Activated T-cell treated with anti-CD3 and anti-CD28 coated beads, Interleukin-2, amount 50 U/mL, for 4 hours (primary cell): ENCODE results near the gene MRPS5. TPM values are rescaled to one million over a fixed set of nuclear protein-coding genes. Genes with fewer than 3 reads are reported as not detected.

Experiments
- ATAC-seq, 2 donors: fragments of 200-7000 bp; cut with Tn5 transposase; one replicate each; pipeline ENCODE4 v1.10.0; 2021
- DNase-seq: peaks from one replicate; pipeline ENCODE4 v3.0.0-alpha.2; 2020
- H3K27me3 Mint-ChIP-seq: one replicate; pipeline ENCODE4 v1.8.0; 2021; ENCODE audit warnings: low read depth, mixed read lengths
- H3K36me3 Mint-ChIP-seq: one replicate; pipeline ENCODE4 v1.8.0; 2022; ENCODE audit warnings: mixed read lengths; ENCODE audit not compliant: insufficient read depth
- H3K4me1 Mint-ChIP-seq: one replicate; pipeline ENCODE4 v1.8.0; 2021; ENCODE audit warnings: low read depth, mixed read lengths
- H3K4me3 Mint-ChIP-seq: one replicate; pipeline ENCODE4 v1.8.0; 2021; ENCODE audit warnings: mild to moderate bottlenecking, moderate library complexity, mixed read lengths
- H3K9me3 Mint-ChIP-seq: one replicate; pipeline ENCODE4 v1.8.0; 2021; ENCODE audit warnings: mixed read lengths
- total RNA-seq, 3 donors: library from RNA; stranded (reverse); gene quantifications; one replicate each; pipeline ENCODE4 v1.2.1, GENCODE V29; 2021

MRPS5 gene
- total RNA-seq, 3 donors from 2014 or later = 67.4 to 71.8 (median 70.2) TPM

DNA sequence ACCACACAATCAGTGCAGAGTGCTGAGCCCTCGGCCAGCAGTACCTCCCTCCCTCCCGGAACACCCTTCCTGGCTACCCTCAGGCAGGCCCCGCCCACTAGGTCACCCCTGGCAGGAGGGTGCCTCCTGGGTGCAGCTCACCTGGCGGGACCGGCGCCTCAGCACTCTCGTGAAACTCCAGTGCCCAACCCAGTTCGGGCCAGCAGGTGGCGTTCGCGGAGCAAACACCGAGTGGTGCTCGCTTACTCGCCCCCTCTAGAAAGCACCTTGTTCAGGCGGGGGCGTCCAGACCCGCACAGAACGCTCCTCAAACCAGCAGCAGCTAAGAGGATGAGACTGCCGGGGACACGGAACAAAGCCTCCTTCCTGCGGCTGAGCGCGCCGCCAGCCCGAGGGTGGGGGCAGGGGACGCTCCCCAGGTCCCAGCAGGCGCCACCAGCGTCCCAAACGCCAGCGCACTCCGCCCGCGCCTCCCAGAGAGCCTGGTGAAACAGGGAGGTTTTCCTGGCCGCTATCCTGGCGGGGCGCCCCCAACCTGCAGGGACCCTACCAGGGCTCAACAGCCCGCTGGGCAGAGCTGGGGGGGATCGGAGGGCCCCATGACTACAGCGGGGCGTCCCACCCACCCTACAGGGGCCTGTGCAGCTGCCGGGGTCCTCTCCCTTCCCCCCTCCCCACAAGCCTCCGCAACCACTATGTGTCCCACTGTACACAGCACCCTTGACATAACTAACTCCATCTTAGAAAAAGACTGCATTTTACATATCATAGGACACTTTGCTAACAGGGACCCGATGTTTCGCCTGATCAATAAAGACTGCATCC is 44.7 kb downstream of the MRPS5 start:
- Mint-ChIP-seq H3K4me3 (peak overlapping the region; percentile 75), H3K4me1 (peaks cover 62% of the 10 kb centered on the region), H3K9me3 (peaks cover under 1% of the 10 kb centered on the region), H3K27me3 (no peaks in the 10 kb centered on the region), H3K36me3 (no peaks in the 10 kb centered on the region)
- DNase-seq (peak; percentile 91), ATAC-seq (peak; percentile 78 to 81)

DNA sequence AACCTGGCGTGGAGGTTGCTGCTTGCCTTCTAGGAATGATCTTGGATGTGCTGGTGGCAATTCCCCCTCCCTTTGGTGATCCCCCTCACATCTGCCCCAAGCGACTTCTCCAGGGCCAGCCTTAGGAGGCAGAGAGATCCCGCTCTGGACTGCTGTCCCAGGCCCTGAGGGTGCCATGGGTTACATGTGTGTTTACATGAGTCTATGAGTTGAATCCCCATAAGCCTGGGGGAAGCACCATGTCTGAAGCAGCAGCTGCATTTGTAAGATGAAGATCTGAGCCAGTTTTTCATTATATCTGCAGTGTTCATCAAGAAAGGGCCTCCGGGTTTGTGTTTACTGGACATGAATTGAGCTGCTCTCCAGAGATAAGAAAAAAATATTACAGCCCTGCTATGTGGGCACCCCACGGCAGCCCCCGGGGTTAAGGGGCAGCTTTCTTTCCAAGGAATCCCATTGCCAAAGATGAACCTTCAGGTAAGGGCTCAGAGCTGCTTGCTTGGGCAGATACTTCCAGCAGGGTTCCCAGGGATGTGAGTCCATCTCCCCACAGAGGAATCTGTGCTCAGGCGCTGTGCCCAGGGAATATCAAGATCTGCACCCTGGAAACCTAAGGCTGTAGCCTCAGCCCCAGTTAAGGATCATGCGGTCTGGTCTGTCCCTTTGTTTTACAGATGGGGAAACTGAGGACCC is 46.0 kb downstream of the MRPS5 start:
- Mint-ChIP-seq H3K36me3 (no peaks in the 10 kb centered on the region), H3K27me3 (no peaks in the 10 kb centered on the region), H3K4me3 (peak overlapping the region; percentile 54), H3K9me3 (peaks cover 5% of the 10 kb centered on the region), H3K4me1 (peaks cover 62% of the 10 kb centered on the region)
- no peak for DNase-seq
- no peak for ATAC-seq

DNA sequence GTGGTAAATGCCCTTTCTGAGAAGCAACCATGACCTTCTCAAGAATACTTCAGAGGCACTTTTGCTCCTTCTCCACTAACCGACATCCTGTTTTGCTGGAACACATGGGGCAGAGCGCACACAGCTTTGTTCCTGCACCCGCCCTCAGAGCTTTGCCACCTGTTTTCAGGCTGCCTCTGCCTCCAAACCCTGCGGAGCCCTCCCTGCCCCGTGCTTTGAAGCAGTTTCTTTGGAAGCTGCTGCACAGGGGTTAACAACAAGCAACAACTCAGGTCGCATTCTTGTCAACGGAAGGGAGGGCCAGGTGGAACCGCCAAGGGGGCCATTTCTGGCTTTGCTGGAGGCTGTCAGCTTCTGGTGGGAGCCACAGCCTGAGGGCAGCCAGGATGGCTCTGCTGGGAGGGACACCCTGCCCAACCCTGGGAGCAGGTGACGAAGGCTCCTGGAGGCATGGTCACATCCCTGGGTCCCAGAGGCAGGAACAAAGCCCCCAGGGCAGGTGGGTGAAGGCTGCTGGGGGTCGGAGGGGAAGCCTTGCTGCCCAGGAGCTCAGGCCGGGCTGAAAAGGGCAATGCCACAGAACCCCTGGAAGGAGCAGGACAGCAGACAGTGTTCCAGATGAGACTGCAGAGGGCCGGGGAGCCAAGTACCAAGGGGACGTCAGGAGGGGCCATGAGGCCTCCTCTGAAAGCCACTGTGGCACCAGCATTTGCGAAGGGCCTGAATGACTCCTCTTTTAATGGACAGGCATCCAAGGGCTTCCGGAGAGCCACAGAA is 46.8 kb downstream of the MRPS5 start:
- Mint-ChIP-seq H3K27me3 (no peaks in the 10 kb centered on the region), H3K9me3 (peaks cover 5% of the 10 kb centered on the region), H3K4me3 (peak overlapping the region; percentile 54), H3K36me3 (no peaks in the 10 kb centered on the region), H3K4me1 (peaks cover 59% of the 10 kb centered on the region)
- ATAC-seq = peak; percentile 61 to 65
- peak; percentile 62 for DNase-seq

DNA sequence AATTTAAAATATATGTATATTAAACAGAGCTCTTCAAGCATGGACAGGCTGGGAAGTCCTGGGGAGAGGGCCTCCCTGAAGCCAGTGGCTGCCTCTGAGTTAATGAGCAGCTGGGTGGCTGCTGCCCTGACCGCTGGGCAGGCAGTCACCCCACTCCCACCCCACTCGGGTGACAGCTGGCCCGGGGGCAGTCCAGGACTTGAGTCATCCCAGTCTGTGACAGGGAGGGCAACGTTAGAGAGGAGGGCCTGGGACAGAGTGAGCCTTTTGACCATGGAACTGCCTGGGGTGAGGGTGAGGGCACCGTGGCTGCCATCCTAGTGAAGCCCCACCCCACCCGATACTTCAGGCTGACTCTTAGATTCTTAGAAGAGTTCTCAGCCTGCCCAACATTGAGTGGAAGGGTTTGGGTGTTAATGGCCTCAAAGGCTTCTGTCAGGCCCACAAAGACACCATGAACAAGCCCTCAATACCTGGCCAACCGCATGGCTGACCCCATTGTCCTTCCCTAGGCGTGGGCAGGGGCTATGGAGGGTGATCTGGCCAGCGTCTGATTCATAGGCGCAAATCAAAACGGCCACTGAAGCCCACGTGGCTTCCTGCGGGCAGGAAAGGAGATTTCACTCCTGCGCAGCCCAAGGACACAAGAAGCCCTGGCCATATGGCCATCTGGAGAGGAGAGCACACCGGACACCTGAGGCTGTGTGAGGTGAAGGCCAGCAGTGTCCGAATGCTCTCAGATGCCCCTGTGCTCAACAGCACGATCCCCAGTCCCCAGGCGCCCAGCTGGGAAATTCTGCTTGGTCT is 47.5 kb downstream of the MRPS5 start:
- Mint-ChIP-seq H3K36me3 (no peaks in the 10 kb centered on the region), H3K27me3 (no peaks in the 10 kb centered on the region), H3K4me3 (no peak overlapping the region), H3K9me3 (peaks cover 5% of the 10 kb centered on the region), H3K4me1 (peaks cover 54% of the 10 kb centered on the region)
- no peak for ATAC-seq
- DNase-seq = no peak

DNA sequence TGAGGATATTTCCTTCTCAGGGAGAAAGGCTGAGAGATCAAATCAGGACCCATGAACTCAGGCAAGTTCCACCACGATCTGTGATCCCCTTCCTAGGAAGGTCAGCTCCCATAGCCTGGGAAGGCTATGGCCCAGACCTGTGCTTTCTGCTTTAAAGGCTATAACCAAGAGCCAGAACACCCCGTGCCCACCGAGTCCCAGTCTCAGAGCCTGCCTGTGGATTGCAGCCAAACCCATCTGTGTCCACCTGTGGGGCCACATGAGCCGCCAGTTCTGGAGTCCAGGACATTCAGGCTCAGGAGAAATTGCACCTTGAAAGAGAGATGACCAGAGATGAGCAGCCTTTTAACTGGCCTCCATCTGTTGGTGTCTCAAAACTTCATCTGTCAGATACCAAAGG is 49.2 kb downstream of the MRPS5 start:
- Mint-ChIP-seq H3K9me3 (peaks cover 5% of the 10 kb centered on the region), H3K27me3 (no peaks in the 10 kb centered on the region), H3K36me3 (no peaks in the 10 kb centered on the region), H3K4me1 (peaks cover 44% of the 10 kb centered on the region), H3K4me3 (no peak overlapping the region)
- no peak for DNase-seq
- ATAC-seq = no peak

DNA sequence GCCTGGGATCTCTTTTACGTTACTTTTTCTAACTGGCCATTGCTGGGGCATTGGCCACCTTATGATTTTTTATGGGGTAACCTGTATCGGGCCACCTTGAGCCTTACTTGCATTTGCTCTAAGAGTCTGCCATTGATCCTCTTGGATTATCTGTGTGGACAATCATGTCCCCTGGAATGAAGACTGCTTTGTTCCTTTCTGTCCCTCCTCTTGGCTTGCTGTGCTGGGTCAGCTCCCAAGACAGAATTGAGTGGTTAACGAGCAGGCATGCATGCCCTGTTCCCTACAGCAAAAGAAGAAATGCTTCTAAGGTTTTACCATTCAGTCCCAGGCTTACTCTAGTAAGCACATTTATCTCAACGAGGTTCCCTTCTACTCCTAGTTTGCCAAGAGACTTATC is 49.8 kb downstream of the MRPS5 start:
- no peaks in the 10 kb centered on the region for H3K27me3 Mint-ChIP-seq
- no peak for ATAC-seq
- DNase-seq = no peak
- H3K4me1 Mint-ChIP-seq = peaks cover 41% of the 10 kb centered on the region
- no peak overlapping the region for H3K4me3 Mint-ChIP-seq
- no peaks in the 10 kb centered on the region for H3K36me3 Mint-ChIP-seq
- peaks cover 5% of the 10 kb centered on the region for H3K9me3 Mint-ChIP-seq

DNA sequence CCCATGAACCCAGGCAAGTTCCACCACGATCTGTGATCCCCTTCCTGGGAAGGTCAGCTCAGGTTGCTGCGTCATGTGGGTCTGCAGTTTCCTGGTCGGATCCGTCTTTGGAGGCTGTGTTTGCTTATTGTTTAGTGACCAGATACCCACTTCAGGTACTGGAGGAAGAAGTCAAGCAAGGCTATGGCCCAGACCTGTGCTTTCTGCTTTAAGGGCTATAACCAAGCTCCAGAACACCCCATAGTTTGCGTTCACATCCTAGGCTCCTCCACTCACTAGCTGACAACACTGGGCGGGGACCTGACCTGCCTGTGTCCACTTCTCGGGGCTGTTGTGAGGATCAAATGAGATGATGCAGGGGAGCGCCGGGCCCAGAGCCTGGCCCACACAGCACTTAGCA is 52.1 kb downstream of the MRPS5 start:
- Mint-ChIP-seq H3K27me3 (no peaks in the 10 kb centered on the region), H3K36me3 (no peaks in the 10 kb centered on the region), H3K4me1 (peaks cover 18% of the 10 kb centered on the region), H3K4me3 (no peak overlapping the region), H3K9me3 (peaks cover 5% of the 10 kb centered on the region)
- DNase-seq (no peak), ATAC-seq (no peak)

DNA sequence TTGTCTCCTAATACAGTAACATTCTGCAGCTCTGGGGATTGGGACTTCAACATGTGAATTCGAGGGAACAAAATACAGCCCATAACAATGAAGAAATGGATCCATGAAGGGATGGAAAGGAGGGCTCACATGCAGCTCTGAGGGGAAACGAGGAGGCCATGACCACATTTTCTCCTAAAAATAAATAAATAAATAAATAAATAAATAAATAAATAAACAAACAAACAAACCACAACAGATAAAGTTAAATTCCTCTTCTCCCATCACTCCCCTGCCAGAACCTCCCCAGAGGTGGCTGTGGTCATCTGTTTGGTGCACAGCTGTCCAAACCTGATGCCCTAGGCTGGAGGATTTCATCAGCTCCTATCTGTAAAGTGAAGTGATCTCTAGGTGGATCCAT is 53.4 kb downstream of the MRPS5 start:
- H3K27me3 Mint-ChIP-seq = no peaks in the 10 kb centered on the region
- H3K4me3 Mint-ChIP-seq = no peak overlapping the region
- H3K9me3 Mint-ChIP-seq = peaks cover 5% of the 10 kb centered on the region
- H3K4me1 Mint-ChIP-seq = peaks cover 14% of the 10 kb centered on the region
- DNase-seq = no peak
- ATAC-seq = no peak
- no peaks in the 10 kb centered on the region for H3K36me3 Mint-ChIP-seq

DNA sequence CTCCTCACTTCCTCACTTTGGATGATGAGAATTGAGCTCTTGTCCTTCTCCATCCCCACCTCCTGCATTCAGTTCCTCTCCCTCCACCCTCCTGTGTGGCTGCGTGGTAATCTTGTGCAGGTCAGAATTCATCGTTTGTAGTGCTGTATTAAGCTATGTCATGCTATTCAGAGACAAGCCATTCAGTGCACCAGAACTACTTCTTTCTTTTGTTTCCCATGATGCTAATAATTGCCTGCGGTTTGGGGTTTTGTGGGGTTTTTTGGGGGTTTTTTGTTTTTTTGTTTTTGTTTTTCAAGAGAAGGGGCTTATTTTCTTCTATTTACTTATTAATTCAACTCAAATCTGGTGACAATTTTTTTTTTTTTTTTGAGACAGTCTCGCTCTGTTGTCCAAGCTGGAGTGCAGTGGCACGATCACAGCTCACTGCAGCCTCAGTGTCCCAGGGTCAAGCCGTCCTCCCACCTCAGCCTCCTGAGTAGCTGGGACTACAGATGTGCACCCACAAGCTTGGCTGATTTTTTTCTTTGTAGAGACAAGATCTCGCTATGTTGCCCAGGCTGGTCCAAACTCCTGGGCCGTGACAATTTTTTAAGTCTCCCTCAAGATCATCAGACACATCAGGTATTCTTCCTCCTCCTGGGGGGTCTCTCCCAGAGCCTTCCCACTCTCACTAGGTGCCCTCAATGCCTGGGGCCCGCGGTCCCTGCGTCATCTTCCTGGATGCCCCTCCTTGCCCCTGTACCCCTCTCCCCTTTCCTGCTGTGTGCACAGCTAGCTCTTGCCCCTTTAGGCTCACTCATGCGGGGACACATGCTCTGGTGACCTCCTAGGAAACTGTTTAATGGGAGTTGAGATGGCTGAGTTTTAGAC is 58.3 kb downstream of the MRPS5 start:
- H3K4me3 Mint-ChIP-seq = no peak overlapping the region
- peaks cover 30% of the 10 kb centered on the region for H3K4me1 Mint-ChIP-seq
- no peaks in the 10 kb centered on the region for H3K27me3 Mint-ChIP-seq
- DNase-seq (no peak), ATAC-seq (no peak)
- H3K36me3 Mint-ChIP-seq = no peaks in the 10 kb centered on the region
- H3K9me3 Mint-ChIP-seq = no peaks in the 10 kb centered on the region

DNA sequence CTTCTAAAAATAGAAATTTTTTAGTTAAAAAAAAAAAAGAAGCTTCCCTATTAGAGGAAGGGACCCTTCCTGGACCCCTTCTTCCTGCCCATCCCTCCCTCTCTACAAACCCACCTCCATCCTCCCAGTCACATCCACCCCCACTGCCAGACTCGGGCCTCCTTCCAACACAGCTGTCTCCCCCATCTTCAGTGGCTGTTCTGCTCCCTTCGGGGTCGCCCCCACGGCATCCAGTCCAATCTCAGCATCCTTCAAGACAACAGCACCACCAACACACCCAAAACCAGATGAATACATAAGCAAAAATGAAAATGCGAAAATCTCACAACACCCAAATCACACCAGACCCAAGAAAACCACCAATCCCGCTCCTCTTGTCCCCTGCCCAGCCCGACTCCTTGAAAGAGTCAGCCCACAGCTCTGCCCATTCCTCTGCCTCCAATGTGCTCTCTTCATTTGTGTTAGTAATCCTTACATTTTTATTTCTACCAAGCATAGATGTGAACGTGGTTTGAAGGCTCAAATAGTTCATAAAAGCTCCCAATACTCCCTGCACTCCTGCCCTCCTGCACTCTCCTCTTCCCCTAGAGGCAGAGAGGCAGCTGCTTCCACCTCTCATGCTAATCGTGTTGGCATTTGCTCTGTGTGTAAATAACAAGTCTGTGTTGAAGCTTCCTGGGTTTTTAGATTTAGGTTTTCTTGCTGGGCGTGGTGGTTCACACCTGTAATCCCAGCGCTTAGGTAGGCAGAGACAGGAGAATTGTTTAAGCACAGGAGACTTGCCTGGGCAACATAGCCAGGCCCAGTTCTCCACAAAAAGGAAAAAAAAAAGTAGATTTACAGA is 59.1 kb downstream of the MRPS5 start:
- no peaks in the 10 kb centered on the region for H3K27me3 Mint-ChIP-seq
- peaks cover 30% of the 10 kb centered on the region for H3K4me1 Mint-ChIP-seq
- no peaks in the 10 kb centered on the region for H3K36me3 Mint-ChIP-seq
- peak overlapping the region; percentile 4 for H3K4me3 Mint-ChIP-seq
- no peaks in the 10 kb centered on the region for H3K9me3 Mint-ChIP-seq
- DNase-seq (no peak), ATAC-seq (peak in 1 of 2 donors; percentile 39)

DNA sequence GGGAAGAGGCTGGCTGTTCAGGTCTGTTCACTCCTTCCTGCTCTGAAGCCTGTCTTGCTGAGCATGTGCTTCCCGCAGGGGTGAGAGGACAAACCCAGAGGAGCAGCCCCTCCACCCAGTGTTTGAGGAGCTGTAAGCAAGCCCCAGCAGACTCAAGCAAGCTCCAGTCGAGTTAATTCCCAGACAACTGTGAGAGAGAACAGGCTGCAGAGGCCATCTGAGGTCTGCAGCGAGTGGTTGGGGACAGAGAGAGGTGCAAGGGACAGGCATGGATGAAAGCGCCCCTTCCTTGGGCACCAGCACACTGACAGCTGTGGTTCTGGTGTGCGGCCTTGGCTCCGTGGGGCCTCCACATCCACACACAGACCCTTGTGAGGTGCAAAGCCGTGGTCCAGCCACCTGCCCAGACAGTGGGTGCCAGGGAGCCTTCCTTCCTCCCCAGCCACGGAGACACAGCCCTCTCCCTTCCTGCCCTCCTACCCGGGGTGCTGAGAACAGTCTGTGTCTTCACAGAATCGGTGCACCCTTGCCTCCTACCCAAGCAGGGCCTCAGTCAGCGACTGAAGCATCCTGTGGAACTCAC is 59.9 kb downstream of the MRPS5 start:
- Mint-ChIP-seq H3K4me3 (no peak overlapping the region), H3K9me3 (no peaks in the 10 kb centered on the region), H3K36me3 (no peaks in the 10 kb centered on the region), H3K27me3 (no peaks in the 10 kb centered on the region), H3K4me1 (peaks cover 30% of the 10 kb centered on the region)
- DNase-seq (no peak), ATAC-seq (peak; percentile 37 to 59)

DNA sequence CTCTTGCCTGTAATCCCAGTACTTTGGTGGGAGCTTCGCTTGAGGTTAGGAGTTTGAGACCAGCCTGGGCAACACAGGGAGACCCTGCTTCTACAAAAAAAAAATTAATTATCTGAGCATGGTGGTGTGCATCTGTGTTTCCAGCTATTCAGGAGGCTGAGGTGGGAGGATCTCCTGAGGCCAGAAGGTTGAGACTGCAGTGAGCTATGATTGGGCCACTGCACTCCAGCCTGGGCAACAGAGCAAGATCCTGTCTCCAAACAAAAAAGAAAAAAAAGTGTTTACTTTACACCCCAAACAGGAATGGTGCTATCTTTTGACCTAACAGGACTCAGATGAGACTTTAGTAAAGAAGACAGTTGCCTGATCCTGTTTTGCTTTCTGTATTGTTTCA is 60.5 kb downstream of the MRPS5 start:
- DNase-seq = no peak
- H3K4me3 Mint-ChIP-seq = no peak overlapping the region
- H3K9me3 Mint-ChIP-seq = no peaks in the 10 kb centered on the region
- ATAC-seq = no peak
- H3K4me1 Mint-ChIP-seq = peaks cover 34% of the 10 kb centered on the region
- no peaks in the 10 kb centered on the region for H3K36me3 Mint-ChIP-seq
- no peaks in the 10 kb centered on the region for H3K27me3 Mint-ChIP-seq
